ENCODE measurements around the gene HBA1.
"Not testable (repeated sequence)": the region's sequence is repeated elsewhere in the genome, so short reads cannot be mapped to it uniquely, and the experiment has no call there.

Gene HBA1

GRCh38 chr16:175011-175949, 1.2 kb upstream of the HBA1 start:
- DNase-seq (ENCODE audit: low read depth in 2 of 2): no peak

- DNase-seq (ENCODE audit: low read depth in 2 of 2): not testable (repeated sequence)
These were observed 474 bp upstream of the HBA1 start for GRCh38 chr16:176006-176405.

GRCh38 chr16:177394-177822, 928 bp downstream of the HBA1 start:
- no peak for DNase-seq (ENCODE audit: low read depth in 2 of 2)

- no peak for DNase-seq (ENCODE audit: low read depth in 2 of 2)
These were observed 1.6 kb downstream of the HBA1 start for GRCh38 chr16:177981-178667.

GRCh38 chr16:178668-179015, 2.2 kb downstream of the HBA1 start:
- no peak for DNase-seq (ENCODE audit: low read depth in 2 of 2)

GRCh38 chr16:179211-180092, 3.0 kb downstream of the HBA1 start:
- no peak for DNase-seq (ENCODE audit: low read depth in 2 of 2)

- DNase-seq (ENCODE audit: low read depth in 2 of 2): no peak
These were observed 3.7 kb downstream of the HBA1 start, which contains the start of gene HBQ1 for GRCh38 chr16:180101-180675. Gene HBQ1, plus strand, starts transcription at chr16:180459. Its CDS starts 28 bp downstream, at chr16:180487.

GRCh38 chr16:180681-181564, 4.4 kb downstream of the HBA1 start:
- DNase-seq (ENCODE audit: low read depth in 2 of 2): no peak

GRCh38 chr16:181565-182021, 5.1 kb downstream of the HBA1 start:
- no peak for DNase-seq (ENCODE audit: low read depth in 2 of 2)

GRCh38 chr16:183005-183404, 6.5 kb downstream of the HBA1 start:
- no peak for DNase-seq (ENCODE audit: low read depth in 2 of 2)

- no peak for DNase-seq (ENCODE audit: low read depth in 2 of 2)
These were observed 8.7 kb downstream of the HBA1 start for GRCh38 chr16:185213-185612.

GRCh38 chr16:185691-186090, 9.2 kb downstream of the HBA1 start:
- no peak for DNase-seq (ENCODE audit: low read depth in 2 of 2)

- no peak for DNase-seq (ENCODE audit: low read depth in 2 of 2)
These were observed 10.8 kb downstream of the HBA1 start for GRCh38 chr16:187330-187729.

GRCh38 chr16:188674-189073, 12.2 kb downstream of the HBA1 start:
- DNase-seq (ENCODE audit: low read depth in 2 of 2): no peak

GRCh38 chr16:189604-190186, 13.2 kb downstream of the HBA1 start:
- DNase-seq (ENCODE audit: low read depth in 2 of 2): no peak

- DNase-seq (ENCODE audit: low read depth in 2 of 2): no peak
These were observed 15.4 kb downstream of the HBA1 start for GRCh38 chr16:191831-192230.

GRCh38 chr16:192686-193085, 16.2 kb downstream of the HBA1 start:
- DNase-seq (ENCODE audit: low read depth in 2 of 2): no peak

- no peak for DNase-seq (ENCODE audit: low read depth in 2 of 2)
These were observed 17.0 kb downstream of the HBA1 start for GRCh38 chr16:193441-193840.

GRCh38 chr16:194516-194915, 18.0 kb downstream of the HBA1 start:
- DNase-seq (ENCODE audit: low read depth in 2 of 2): no peak

GRCh38 chr16:200388-200787, 23.9 kb downstream of the HBA1 start:
- peak; percentile 13 to 17 for DNase-seq (ENCODE audit: low read depth in 2 of 2)
